G401.6 (cell line): ENCODE results near the gene METTL26.
A peak's percentile ranks its signal among the peaks of the same experiment; 100 is the strongest.

ENCODE experiments used
- FAIRE-seq: peaks from 2 replicates; lab custom pipeline; 2012; peaks lifted over from hg19 to GRCh38; lab: Jason Lieb, UNC

The METTL26 gene

GRCh38 chr16:595094-595528, 41.0 kb downstream of the METTL26 start:
- no peak for FAIRE-seq

- no peak for FAIRE-seq
Measured at GRCh38 chr16:593807-594206, 42.3 kb downstream of the METTL26 start.

DNA sequence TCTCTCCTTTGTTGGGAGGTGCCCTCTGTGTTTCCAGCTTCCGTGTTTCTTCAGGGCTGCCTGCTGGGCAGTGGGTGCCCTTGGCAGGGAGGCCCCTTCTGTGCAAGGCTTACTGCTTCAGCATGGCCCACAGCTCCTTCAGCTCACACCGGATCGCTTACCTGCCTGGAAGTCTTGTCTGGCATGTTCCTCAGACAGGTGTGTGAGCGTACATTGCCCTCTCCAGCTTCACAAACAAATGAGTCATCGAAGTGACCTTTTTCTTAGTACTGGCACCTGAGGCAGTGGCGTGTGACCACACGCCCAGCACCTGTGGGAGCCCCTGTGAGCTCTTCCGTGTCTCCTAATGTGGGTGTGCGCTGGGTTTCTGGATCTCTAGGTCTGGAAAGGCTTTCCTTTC, 42.7 kb downstream of the METTL26 start:
- FAIRE-seq = no peak

DNA sequence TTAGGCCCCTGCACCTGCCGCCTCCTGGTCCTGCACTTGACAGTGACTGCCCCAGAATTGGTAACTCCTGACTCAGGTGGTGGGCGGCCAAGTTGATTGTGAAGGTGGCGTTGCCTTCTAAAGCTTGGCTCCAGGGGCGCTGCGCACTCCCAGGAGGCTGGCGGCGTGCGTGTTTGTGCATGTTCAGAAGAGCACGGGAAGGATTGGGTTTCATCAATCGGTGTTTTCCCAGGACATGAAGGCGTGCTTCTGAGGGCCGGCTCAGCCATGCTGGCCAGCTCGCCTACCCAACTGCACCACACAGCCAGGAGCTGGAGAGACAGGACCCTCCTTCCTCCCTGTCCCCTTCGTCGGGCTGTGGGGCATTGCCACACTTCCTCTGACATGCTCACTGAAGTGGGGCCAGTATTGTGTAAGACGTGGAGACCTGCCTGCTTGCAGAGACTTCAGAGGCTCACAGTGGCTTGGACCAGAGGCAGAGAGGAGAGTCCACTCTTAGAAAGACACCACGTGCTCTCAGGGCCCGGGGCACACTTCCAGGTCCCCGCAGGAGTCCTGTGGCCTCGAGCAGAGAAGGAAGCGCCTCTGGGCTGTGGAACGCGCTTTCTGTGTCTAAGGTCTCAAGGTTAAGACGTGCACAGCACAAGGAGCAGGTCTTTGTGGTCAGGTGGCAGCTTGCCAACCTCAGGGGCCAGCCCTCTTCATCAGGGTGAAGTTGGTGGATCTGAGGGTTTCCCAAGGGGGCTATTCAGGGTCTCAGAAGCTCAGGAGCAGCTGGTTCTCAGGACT, 43.4 kb downstream of the METTL26 start:
- FAIRE-seq = no peak

DNA sequence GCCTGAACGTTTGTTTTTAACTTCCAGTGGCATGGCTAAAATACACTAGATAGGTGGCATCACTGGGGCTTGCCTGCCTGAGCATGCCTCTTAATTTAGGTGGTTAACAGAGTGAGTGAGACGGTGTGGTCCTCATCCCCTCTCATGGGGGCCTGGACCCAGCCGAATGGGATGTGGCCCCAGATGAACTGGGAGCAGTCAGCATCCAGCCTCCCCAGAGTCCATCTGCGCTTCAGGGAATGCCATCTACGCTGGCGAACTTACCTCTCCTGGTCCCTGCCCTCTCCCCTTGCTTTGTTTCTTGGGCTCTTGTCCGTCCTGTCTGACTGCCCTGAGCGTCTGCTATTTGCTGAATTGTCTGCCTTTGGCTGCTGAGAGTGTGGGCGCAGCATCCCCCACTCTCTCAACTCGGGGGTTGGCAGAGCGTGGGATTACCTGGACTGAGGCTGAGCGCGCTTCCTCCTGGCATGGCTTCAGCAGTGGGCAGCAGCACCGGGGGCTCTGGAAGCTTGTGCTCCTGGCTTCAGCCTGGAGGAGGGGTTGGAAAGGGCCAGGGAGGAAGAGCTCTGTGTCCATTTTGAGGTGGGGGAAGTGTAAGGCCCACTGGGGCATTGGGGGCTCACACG, 44.1 kb downstream of the METTL26 start:
- no peak for FAIRE-seq

GRCh38 chr16:591231-591630, 44.9 kb downstream of the METTL26 start:
- FAIRE-seq = no peak

GRCh38 chr16:590815-591200, 45.3 kb downstream of the METTL26 start:
- no peak for FAIRE-seq

DNA sequence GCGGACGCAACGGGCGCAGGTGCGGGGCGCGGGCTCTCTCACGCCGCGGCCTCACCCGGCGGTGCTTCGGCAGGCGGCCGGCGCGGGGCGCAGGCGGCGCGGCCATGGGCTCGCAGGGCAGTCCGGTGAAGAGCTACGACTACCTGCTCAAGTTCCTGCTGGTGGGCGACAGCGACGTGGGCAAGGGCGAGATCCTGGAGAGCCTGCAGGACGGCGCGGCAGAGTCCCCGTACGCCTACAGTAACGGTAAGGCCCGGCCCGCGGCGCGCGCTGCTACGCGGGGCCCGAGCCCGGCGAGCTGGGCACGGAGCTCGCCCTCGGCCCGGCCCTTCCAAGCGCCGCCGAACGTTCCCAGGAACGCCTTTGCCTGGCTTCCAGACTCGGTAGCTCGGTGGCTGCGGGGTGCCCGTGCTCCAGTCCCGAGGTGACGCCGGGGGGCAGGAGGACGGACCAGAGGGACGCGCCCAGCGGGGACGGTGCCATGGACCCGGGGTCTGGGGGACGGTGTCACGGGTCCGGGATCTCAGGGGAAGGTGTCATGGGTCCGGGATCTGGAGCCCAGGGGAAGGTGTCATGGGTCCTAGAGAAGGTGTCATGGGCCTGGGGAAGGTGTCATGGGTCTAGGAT, 45.8 kb downstream of the METTL26 start:
- no peak for FAIRE-seq

- FAIRE-seq = no peak
Measured at GRCh38 chr16:589658-590187, 46.4 kb downstream of the METTL26 start, which contains the start of gene RAB40C. RAB40C (plus strand) TSS chr16:590066; CDS start chr16:590292, 226 bp downstream.

- peak; percentile 6 for FAIRE-seq
Measured at GRCh38 chr16:588889-589657, 47.0 kb downstream of the METTL26 start.

DNA sequence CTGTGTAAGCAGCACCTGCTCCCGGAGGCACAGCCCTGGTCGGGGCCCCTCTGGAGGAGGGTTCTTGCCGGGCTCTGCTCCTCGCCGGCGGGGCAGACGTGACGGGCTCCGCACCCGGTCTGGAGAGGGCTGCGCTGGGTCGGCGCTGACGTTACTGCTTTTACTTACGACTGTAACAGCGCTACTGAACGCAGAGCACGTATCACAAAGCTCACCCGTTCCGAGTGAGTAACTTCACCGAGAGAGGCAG, 47.5 kb downstream of the METTL26 start:
- no peak for FAIRE-seq

GRCh38 chr16:586645-587590, 49.2 kb downstream of the METTL26 start:
- FAIRE-seq = no peak

DNA sequence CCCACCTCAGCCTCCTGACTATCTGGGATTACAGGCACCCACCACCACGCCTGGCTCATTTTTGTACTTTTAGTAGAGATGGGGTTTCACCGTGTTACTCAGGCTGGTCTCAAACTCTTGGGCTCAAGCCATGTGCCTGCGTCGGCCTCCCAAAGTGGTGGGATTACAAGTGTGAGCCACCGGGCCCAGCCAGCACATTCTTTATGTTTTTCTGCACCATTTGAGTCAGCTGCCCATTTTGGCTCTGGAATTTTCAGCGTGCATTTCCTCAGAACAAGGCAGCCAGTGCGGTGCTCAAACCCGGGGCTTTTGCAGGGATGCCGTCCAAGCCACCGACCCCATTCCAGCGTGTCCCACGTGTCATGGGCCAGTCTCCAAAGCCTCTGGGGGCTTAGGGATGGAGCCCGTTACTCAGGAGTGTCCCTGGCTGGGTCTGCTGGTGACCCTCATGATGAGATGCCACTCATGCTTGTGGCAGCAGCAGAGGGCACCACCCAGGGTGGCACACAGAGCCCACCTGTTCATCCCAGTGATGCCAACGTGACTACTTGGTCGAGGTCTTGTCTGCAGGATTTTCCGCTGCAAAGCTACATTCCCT, 50.0 kb downstream of the METTL26 start:
- no peak for FAIRE-seq

DNA sequence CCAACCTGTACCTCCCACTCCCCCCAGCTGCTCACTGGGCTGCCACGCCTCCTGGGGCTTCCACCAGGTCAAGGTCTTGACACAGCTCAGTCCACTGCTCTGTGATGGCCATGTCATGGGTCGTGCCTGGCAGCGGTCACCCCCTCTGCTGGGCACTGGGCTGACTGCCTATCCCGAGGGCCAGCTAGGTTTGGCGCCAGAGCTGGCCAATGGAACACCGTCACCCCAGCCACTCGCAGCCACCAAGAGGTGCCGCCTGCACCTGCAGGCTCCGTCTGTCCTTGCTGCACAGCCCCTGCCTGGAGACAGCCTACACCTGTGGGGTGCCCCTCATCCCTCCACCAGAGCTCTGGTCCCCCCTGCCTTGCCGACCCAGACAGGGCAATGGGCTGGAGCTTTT, 50.8 kb downstream of the METTL26 start:
- FAIRE-seq = no peak
